Right lobe of liver (tissue), 6 donors: ENCODE measurements around the gene NRF1. TPM values are rescaled to one million over a fixed set of nuclear protein-coding genes. Genes with fewer than 3 reads are reported as not detected.
"Not testable (repeated sequence)": the region's sequence is repeated elsewhere in the genome, so short reads cannot be mapped to it uniquely, and the experiment has no call there.

Experiments used
- ATAC-seq, 4 donors: fragments of 200-7000 bp; cut with Tn5 transposase; one replicate each; pipeline ENCODE4 v1.9.1; 2020; ENCODE audit warnings: mild to moderate bottlenecking in 4 of 4, moderate library complexity in 4 of 4
- DNase-seq, 3 donors: peaks; one replicate each; pipeline ENCODE4 v3.0.0-alpha.2; 2020
- H3K27ac ChIP-seq, 3 donors: fragments of 200-600 bp; one replicate each; pipeline ENCODE4 v1.8.0; 2022
- H3K27me3 ChIP-seq, 2 donors: fragments of 200-600 bp; one replicate each; pipeline ENCODE4 v1.8.0; 2022
- H3K36me3 ChIP-seq, 4 donors: fragments of 200-600 bp; sonication (generic) in 1 of 4; one replicate each; pipeline versions ENCODE4 v1.5.1 to v1.8.0; 2017 to 2022; ENCODE audit warnings: control low read depth in 1 of 4
- H3K4me1 ChIP-seq, 4 donors: fragments of 200-600 bp; sonication (generic) in 1 of 4; one replicate each; pipeline versions ENCODE4 v1.5.1 to v1.8.0; 2017 to 2022; ENCODE audit warnings: control low read depth in 1 of 4
- H3K4me3 ChIP-seq, 3 donors: fragments of 200-600 bp; one replicate each; pipeline ENCODE4 v1.8.0; 2022
- H3K9me3 ChIP-seq, 4 donors: fragments of 200-600 bp; sonication (generic) in 1 of 4; one replicate each; pipeline versions ENCODE4 v1.5.1 to v1.8.0; 2017 to 2022; ENCODE audit warnings: control low read depth in 1 of 4
- POLR2A ChIP-seq: fragments of 450-650 bp; IDR thresholded peaks from one replicate; pipeline ENCODE4 v1.6.1; 2017; ENCODE audit warnings: antibody characterized with exemption, mild to moderate bottlenecking
- WGBS: methylation state at CpG from one replicate; pipeline ENCODE4 v1.1.6; 2018; ENCODE audit warnings: low coverage, low lambda C conversion rate; ENCODE audit not compliant: insufficient coverage; ENCODE audit errors: missing lambda C conversion rate; 5-methylcytosine and 5-hydroxymethylcytosine counted together
- intact Hi-C, 2 donors: fragments of 100-400 bp; cut with DNase I; formaldehyde crosslinking; loops; one replicate each; pipeline versions ENCODE4 v1.11.2 to v1.14.1; 2022
- long read RNA-seq: library from polyadenylated mRNA; unstranded; transcript quantifications from one replicate; pipeline ENCODE4 v2.0.0, GENCODE V29; 2019
- total RNA-seq, 6 experiments: library from RNA; depleted of rRNA in 2 of 6; stranded (reverse); fragments of >200 nt in 2 of 6; fragmentation: NEBNext Ultra II Directional in 3 of 6; extraction: Animal tissue kit (Norgen Biotek cat#: 25700) in 3 of 6; gene quantifications; one replicate each; pipeline versions ENCODE4 v1.1.0 to v1.2.4, GENCODE V29; 2016 to 2023
- TF ChIP-seq, protein P1 (sequence below), 4 donors: fragments of 200-600 bp in 3 of 4; fragments of 450-650 bp in 1 of 4; IDR thresholded peaks; one replicate each; pipeline versions ENCODE4 v1.5.1 to v1.8.0; 2016 to 2022; ENCODE audit warnings: antibody characterized with exemption in 4 of 4, mild to moderate bottlenecking in 2 of 4
- donor health status: DM: no; HTN: yes; CAD: no.
- donor health status: DM: no; HTN: no; CAD: no.
- donor health status: DM: no; HTN: no; CAD: no.
- donor health status: DM: no; HTN: yes; CAD: no.
- donor health status: DM: no; HTN: yes; CAD: no.

NRF1 gene
- total RNA-seq = 1 to 10 TPM; 3.9 to 6.8 (median 5.3) TPM
- long read RNA-seq = 0 reads

- 0% methylated on average over 4 of the region's 98 CpGs for WGBS
- DNase-seq (peak; percentile 92 to 93 (median 92)), ATAC-seq (peak; percentile 88 to 97 (median 96))
- Histone ChIP-seq H3K4me1 (peaks cover 0 to 9% (median 4%) of the 10 kb centered on the region in 4 donors), H3K4me3 (peak within 1 kb of the TSS; percentile 88 to 92 (median 91)), H3K36me3 (no peaks in the 10 kb centered on the region), H3K9me3 (no peaks in the 10 kb centered on the region), H3K27me3 (no peaks in the 10 kb centered on the region), H3K27ac (peak within 1 kb of the TSS; percentile 82 to 94 (median 90))
- intact Hi-C loops = no loop called here
- TF ChIP-seq, protein P1, sequence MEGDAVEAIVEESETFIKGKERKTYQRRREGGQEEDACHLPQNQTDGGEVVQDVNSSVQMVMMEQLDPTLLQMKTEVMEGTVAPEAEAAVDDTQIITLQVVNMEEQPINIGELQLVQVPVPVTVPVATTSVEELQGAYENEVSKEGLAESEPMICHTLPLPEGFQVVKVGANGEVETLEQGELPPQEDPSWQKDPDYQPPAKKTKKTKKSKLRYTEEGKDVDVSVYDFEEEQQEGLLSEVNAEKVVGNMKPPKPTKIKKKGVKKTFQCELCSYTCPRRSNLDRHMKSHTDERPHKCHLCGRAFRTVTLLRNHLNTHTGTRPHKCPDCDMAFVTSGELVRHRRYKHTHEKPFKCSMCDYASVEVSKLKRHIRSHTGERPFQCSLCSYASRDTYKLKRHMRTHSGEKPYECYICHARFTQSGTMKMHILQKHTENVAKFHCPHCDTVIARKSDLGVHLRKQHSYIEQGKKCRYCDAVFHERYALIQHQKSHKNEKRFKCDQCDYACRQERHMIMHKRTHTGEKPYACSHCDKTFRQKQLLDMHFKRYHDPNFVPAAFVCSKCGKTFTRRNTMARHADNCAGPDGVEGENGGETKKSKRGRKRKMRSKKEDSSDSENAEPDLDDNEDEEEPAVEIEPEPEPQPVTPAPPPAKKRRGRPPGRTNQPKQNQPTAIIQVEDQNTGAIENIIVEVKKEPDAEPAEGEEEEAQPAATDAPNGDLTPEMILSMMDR (IDR thresholded peaks at IDR 0.05) = peak in 3 of 4 donors; percentile 14 to 40 (median 21)
- TF ChIP-seq POLR2A = peak; percentile 92
Observed at GRCh38 chr7:129611246-129612111, at the start of gene NRF1. TSS of gene NRF1 (plus strand) at chr7:129611720. CDS start at chr7:129657352, 45,632 bp downstream.

DNA sequence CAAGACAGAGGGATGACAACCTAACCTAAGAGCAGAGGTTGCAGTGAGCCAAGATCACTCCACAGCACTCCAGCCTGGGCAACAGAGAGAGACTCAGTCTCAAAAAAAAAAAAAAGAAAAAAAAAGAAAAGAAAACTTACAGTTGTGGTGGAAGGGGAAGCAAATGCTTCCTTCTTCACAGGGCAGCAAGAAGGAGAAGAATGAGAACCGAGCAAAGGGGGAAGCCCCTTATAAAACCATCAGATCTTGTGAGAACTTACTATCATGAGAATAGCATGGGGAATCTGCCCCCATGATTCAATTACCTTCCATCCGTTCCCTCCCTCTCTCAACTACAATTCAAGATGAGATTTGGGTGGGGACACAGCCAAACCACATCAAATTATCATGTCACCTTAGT lies 45.2 kb upstream of the NRF1 start:
- WGBS = 43% methylated on average over 1 of the region's 2 CpGs
- H3K27ac ChIP-seq, H3K36me3 ChIP-seq, H3K4me3 ChIP-seq, intact Hi-C loops, H3K4me1 ChIP-seq, H3K27me3 ChIP-seq, H3K9me3 ChIP-seq, DNase-seq, ATAC-seq: not testable (repeated sequence)

GRCh38 chr7:129567377-129567776 lies 44.1 kb upstream of the NRF1 start:
- Histone ChIP-seq H3K27ac (no peak overlapping the region), H3K4me3 (no peak overlapping the region), H3K9me3 (no peaks in the 10 kb centered on the region), H3K36me3 (no peaks in the 10 kb centered on the region), H3K4me1 (no peaks in the 10 kb centered on the region), H3K27me3 (no peaks in the 10 kb centered on the region)
- DNase-seq (no peak), ATAC-seq (no peak)
- WGBS = no CpG with 5 or more reads among the region's 3 CpGs
- TF ChIP-seq POLR2A = no peak
- TF ChIP-seq, protein P1 (IDR thresholded peaks at IDR 0.05) = no peak
- intact Hi-C loops = no loop called here

DNA sequence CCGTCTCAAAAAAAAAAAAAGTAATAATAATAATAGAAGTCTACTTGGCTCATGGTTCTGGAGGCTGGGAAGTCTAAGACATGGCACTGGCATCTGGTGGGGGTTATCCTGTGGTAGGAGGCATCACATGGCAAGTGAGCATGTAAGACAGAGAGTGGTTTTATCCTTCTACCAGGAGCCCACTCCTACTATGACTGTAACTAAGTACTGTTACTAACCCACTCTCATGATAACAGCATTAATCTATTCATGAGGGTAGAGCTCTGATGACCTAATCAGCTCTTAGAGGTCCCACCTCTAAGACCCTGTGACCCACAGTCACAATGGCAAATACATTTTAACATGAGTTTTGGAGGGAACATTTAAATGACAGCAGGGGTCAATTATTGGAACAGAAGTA lies 43.3 kb upstream of the NRF1 start:
- WGBS = 25% methylated on average over 1 of the region's 1 CpG
- TF ChIP-seq, protein P1 (IDR thresholded peaks at IDR 0.05) = no peak
- no peak for TF ChIP-seq POLR2A
- ATAC-seq = no peak

GRCh38 chr7:129569326-129569725 lies 42.2 kb upstream of the NRF1 start:
- Histone ChIP-seq H3K9me3 (no peaks in the 10 kb centered on the region), H3K4me3 (no peak overlapping the region), H3K36me3 (no peaks in the 10 kb centered on the region), H3K27me3 (no peaks in the 10 kb centered on the region), H3K4me1 (no peaks in the 10 kb centered on the region), H3K27ac (no peak overlapping the region)
- DNase-seq (no peak), ATAC-seq (no peak)
- TF ChIP-seq, protein P1 (IDR thresholded peaks at IDR 0.05) = no peak
- no peak for TF ChIP-seq POLR2A
- WGBS = 66% methylated on average over 4 of the region's 4 CpGs
- intact Hi-C loops = no loop called here

More for the DNA sequence above, 43.3 kb upstream of the NRF1 start:
- H3K36me3 ChIP-seq = no peaks in the 10 kb centered on the region
- no peak for DNase-seq
- no peak overlapping the region for H3K27ac ChIP-seq
- intact Hi-C loops = no loop called here
- no peaks in the 10 kb centered on the region for H3K9me3 ChIP-seq
- H3K27me3 ChIP-seq = no peaks in the 10 kb centered on the region
- no peak overlapping the region for H3K4me3 ChIP-seq
- H3K4me1 ChIP-seq = no peaks in the 10 kb centered on the region
